Panc1 (cell line): ENCODE measurements around the gene SLC6A14. TPM values are rescaled to one million over a fixed set of nuclear protein-coding genes. Genes with fewer than 3 reads are reported as not detected.

ENCODE experiments used
- ATAC-seq: fragments of 200-7000 bp; cut with Tn5 transposase; 2 replicates; pipeline ENCODE4 v1.9.1; 2020; ENCODE audit warnings: mild to moderate bottlenecking, moderate library complexity
- BruUV-seq: library from RNA; stranded (reverse); fragments of 400-500 nt; replicated peaks from 2 replicates; lab custom pipeline; 2021; lab: Mats Ljungman, UMichigan
- CTCF ChIA-PET: fragments of 300-600 bp; sonication (Branson Sonifier 250); formaldehyde crosslinking; loops from one replicate; lab custom pipeline; 2022; ENCODE audit warnings: antibody characterized with exemption; lab: Charles Lee
- POLR2A ChIA-PET: fragments of 300-600 bp; sonication (Branson Sonifier 250); formaldehyde crosslinking; loops from one replicate; lab custom pipeline; 2022; ENCODE audit warnings: antibody characterized with exemption; lab: Charles Lee
- DNase-seq: peaks from one replicate; pipeline ENCODE4 v3.0.0-alpha.2; 2010; ENCODE audit warnings: low read depth, low spot score
- H3K27ac ChIP-seq: 2 replicates; pipeline ENCODE4 v1.5.1; 2011; ENCODE audit warnings: mild to moderate bottlenecking, low read length, inconsistent platforms
- H3K27me3 ChIP-seq: fragments of 200-500 bp; sonication (Bioruptor generic); 2 replicates; pipeline ENCODE4 v1.6.0; 2014; ENCODE audit warnings: low read length, inconsistent platforms; ENCODE audit not compliant: control insufficient read depth, insufficient read depth
- H3K36me3 ChIP-seq: fragments of 200-500 bp; sonication (Bioruptor generic); 2 replicates; pipeline ENCODE4 v1.5.1; 2014; ENCODE audit warnings: inconsistent platforms, mild to moderate bottlenecking, low read length, moderate library complexity; ENCODE audit not compliant: control insufficient read depth, insufficient read depth
- H3K4me1 ChIP-seq: 2 replicates; pipeline ENCODE4 v1.5.1; 2011; ENCODE audit warnings: inconsistent platforms, mild to moderate bottlenecking, low read length, moderate library complexity; ENCODE audit not compliant: control insufficient read depth, insufficient read depth
- H3K4me3 ChIP-seq, 2 experiments: 2 replicates each; pipeline ENCODE4 v1.5.1; 2011 to 2012; ENCODE audit warnings: low read depth in 2 of 2, low read length in 2 of 2, mild to moderate bottlenecking in 2 of 2, inconsistent platforms in 1 of 2, moderate library complexity in 1 of 2
- H3K9me3 ChIP-seq: fragments of 200-500 bp; sonication (Bioruptor generic); 2 replicates; pipeline ENCODE4 v1.5.1; 2014; ENCODE audit warnings: low read depth, mild to moderate bottlenecking, inconsistent platforms, low read length, moderate library complexity; ENCODE audit not compliant: control insufficient read depth, insufficient read depth
- POLR2AphosphoS5 ChIP-seq: IDR thresholded peaks from 2 replicates; pipeline ENCODE4 v1.6.1; 2012; ENCODE audit warnings: mild to moderate bottlenecking, low read depth, low read length, moderate library complexity
- SIN3A ChIP-seq: IDR thresholded peaks from 2 replicates; pipeline ENCODE4 v1.6.1; 2012; ENCODE audit warnings: low read depth, mild to moderate bottlenecking, low read length, moderate library complexity, borderline replicate concordance; ENCODE audit not compliant: insufficient read depth
- TCF7L2 ChIP-seq: IDR thresholded peaks from 2 replicates; pipeline ENCODE4 v1.6.1; 2011; ENCODE audit warnings: mild to moderate bottlenecking, low read depth, low read length, inconsistent platforms
- in situ Hi-C: cut with HindIII; loops from 2 replicates; pipeline ENCODE4 v1.10.0; 2016; ENCODE audit warnings: low sequenced_read_pairs, low pct_unique_long_range_greater_than_20kb
- intact Hi-C: fragments of 100-400 bp; cut with micrococcal nuclease; formaldehyde crosslinking; loops from one replicate; pipeline ENCODE4 v1.10.0; 2022; ENCODE audit not compliant: unreplicated experiment
- total RNA-seq: library from RNA; stranded (reverse); gene quantifications from one replicate; pipeline ENCODE4 v1.2.1, GENCODE V29; 2021; ENCODE audit not compliant: unreplicated experiment
- TF ChIP-seq, protein P1 (sequence below), 2 experiments: IDR thresholded peaks; 2 replicates each; pipeline ENCODE4 v1.6.1; 2011 to 2012; ENCODE audit warnings: low read depth in 2 of 2, control low read depth in 1 of 2, low read length in 1 of 2, mild to moderate bottlenecking in 1 of 2, moderate library complexity in 1 of 2; ENCODE audit not compliant: insufficient read depth in 1 of 2
- TF ChIP-seq, protein P2 (sequence below): fragments of 450-650 bp; IDR thresholded peaks from 2 replicates; pipeline ENCODE4 v1.5.1; 2017; ENCODE audit warnings: mild to moderate bottlenecking

Gene SLC6A14
- total RNA-seq, 1 experiment from 2014 or later: 0.03 TPM

DNA sequence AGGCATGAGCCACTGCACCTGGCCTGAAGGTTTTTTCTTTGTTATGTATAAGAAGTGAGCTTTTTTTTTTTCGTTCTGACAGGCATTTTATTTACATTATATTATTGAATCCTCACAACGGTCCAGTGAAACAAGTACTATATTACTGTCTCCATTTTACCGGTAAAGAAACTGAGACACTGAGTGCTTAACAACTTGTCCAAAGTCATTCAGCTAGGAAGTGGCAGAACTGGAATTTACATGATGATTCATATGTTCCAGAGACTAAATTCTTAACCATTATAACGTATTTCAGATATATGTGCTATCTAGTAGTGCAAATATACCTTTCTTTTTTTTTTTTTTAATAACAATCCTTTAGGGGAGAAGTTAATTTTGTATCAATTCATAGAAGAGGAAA, 18.4 kb upstream of the SLC6A14 start:
- POLR2A ChIA-PET: no interaction called here
- TF ChIP-seq TCF7L2: no peak
- Histone ChIP-seq H3K27me3 (no peaks in the 10 kb centered on the region), H3K36me3 (no peaks in the 10 kb centered on the region), H3K4me1 (no peaks in the 10 kb centered on the region), H3K4me3 (no peak overlapping the region), H3K27ac (no peak overlapping the region), H3K9me3 (no peaks in the 10 kb centered on the region)
- no peak for ATAC-seq
- CTCF ChIA-PET: no interaction called here
- BruUV-seq: no TSS peak
- in situ Hi-C loops: no loop called here
- intact Hi-C loops: no loop called here
- no peak for DNase-seq

DNA sequence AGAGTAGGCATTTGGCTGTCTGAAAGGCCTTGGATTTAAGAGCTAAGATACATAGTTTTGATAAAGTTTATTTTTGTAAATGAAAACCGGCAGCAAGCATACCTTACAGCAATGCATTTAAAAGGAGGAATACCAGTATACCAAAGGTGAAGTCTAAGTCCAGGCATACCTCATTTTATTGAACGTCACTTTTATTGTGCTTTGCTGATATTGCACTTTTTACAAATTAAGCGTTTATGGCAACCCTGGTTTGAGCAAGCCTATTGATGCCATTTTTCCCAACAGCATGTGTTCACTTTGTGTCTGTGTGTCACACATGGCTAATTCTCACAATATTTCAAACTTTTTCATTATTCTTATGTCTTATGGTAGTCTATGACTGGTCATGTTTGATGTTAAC, 8.4 kb upstream of the SLC6A14 start:
- CTCF ChIA-PET: no interaction called here

DNA sequence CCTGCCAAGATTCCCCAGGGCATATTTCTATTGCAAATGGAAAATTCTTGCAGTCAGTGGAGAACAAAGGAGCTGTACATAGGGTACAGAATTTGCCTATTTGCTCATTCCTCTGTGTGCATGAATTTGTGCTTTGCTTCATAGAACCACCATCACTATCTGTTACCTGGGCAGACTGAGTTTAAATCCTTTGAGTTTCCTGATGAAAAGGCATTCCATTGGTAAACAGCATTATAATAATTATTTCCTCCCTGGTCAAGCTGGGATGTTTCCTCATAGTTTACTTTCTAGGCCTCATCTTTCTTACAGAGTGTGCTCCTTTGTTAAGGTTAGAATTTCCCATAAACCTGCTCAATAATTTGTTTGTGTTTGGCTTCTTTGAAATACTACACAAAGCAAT, 809 bp upstream of the SLC6A14 start:
- H3K4me3 ChIP-seq: no peak overlapping the region
- POLR2A ChIA-PET: no interaction called here
- no TSS peak for BruUV-seq
- in situ Hi-C loops: no loop called here
- TF ChIP-seq POLR2AphosphoS5 (no peak), SIN3A (no peak), TCF7L2 (no peak)
- TF ChIP-seq, protein P1, sequence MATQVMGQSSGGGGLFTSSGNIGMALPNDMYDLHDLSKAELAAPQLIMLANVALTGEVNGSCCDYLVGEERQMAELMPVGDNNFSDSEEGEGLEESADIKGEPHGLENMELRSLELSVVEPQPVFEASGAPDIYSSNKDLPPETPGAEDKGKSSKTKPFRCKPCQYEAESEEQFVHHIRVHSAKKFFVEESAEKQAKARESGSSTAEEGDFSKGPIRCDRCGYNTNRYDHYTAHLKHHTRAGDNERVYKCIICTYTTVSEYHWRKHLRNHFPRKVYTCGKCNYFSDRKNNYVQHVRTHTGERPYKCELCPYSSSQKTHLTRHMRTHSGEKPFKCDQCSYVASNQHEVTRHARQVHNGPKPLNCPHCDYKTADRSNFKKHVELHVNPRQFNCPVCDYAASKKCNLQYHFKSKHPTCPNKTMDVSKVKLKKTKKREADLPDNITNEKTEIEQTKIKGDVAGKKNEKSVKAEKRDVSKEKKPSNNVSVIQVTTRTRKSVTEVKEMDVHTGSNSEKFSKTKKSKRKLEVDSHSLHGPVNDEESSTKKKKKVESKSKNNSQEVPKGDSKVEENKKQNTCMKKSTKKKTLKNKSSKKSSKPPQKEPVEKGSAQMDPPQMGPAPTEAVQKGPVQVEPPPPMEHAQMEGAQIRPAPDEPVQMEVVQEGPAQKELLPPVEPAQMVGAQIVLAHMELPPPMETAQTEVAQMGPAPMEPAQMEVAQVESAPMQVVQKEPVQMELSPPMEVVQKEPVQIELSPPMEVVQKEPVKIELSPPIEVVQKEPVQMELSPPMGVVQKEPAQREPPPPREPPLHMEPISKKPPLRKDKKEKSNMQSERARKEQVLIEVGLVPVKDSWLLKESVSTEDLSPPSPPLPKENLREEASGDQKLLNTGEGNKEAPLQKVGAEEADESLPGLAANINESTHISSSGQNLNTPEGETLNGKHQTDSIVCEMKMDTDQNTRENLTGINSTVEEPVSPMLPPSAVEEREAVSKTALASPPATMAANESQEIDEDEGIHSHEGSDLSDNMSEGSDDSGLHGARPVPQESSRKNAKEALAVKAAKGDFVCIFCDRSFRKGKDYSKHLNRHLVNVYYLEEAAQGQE (IDR thresholded peaks at IDR 0.05; ENCODE audit: insufficient read depth in 1 of 2, low read depth in 2 of 2, low read length in 1 of 2): no peak
- TF ChIP-seq, protein P2, sequence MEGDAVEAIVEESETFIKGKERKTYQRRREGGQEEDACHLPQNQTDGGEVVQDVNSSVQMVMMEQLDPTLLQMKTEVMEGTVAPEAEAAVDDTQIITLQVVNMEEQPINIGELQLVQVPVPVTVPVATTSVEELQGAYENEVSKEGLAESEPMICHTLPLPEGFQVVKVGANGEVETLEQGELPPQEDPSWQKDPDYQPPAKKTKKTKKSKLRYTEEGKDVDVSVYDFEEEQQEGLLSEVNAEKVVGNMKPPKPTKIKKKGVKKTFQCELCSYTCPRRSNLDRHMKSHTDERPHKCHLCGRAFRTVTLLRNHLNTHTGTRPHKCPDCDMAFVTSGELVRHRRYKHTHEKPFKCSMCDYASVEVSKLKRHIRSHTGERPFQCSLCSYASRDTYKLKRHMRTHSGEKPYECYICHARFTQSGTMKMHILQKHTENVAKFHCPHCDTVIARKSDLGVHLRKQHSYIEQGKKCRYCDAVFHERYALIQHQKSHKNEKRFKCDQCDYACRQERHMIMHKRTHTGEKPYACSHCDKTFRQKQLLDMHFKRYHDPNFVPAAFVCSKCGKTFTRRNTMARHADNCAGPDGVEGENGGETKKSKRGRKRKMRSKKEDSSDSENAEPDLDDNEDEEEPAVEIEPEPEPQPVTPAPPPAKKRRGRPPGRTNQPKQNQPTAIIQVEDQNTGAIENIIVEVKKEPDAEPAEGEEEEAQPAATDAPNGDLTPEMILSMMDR: no peak
- no peak for ATAC-seq
- DNase-seq: no peak
- CTCF ChIA-PET: no interaction called here
- intact Hi-C loops: no loop called here
- no peaks in the 10 kb centered on the region for H3K36me3 ChIP-seq
- H3K4me1 ChIP-seq: no peaks in the 10 kb centered on the region
- no peak overlapping the region for H3K27ac ChIP-seq
- no peaks in the 10 kb centered on the region for H3K27me3 ChIP-seq
- no peaks in the 10 kb centered on the region for H3K9me3 ChIP-seq

More for the DNA sequence above, 8.4 kb upstream of the SLC6A14 start:
- no peak for TF ChIP-seq POLR2AphosphoS5
- TF ChIP-seq, protein P2: no peak
- TF ChIP-seq TCF7L2: no peak
- TF ChIP-seq SIN3A: no peak
- TF ChIP-seq, protein P1 (IDR thresholded peaks at IDR 0.05; ENCODE audit: insufficient read depth in 1 of 2, low read depth in 2 of 2, low read length in 1 of 2): no peak
- no peak for ATAC-seq
- no peak for DNase-seq
- POLR2A ChIA-PET: no interaction called here
- no TSS peak for BruUV-seq
- H3K27me3 ChIP-seq: no peaks in the 10 kb centered on the region
- in situ Hi-C loops (no loop called here), intact Hi-C loops (no loop called here)
- no peak overlapping the region for H3K27ac ChIP-seq
- no peak overlapping the region for H3K4me3 ChIP-seq
- no peaks in the 10 kb centered on the region for H3K36me3 ChIP-seq
- H3K9me3 ChIP-seq: no peaks in the 10 kb centered on the region
- H3K4me1 ChIP-seq: no peaks in the 10 kb centered on the region
